ENCODE data around the gene LDAF1.
"Not testable (repeated sequence)": the region's sequence is repeated elsewhere in the genome, so short reads cannot be mapped to it uniquely, and the experiment has no call there.

LDAF1 gene

DNA sequence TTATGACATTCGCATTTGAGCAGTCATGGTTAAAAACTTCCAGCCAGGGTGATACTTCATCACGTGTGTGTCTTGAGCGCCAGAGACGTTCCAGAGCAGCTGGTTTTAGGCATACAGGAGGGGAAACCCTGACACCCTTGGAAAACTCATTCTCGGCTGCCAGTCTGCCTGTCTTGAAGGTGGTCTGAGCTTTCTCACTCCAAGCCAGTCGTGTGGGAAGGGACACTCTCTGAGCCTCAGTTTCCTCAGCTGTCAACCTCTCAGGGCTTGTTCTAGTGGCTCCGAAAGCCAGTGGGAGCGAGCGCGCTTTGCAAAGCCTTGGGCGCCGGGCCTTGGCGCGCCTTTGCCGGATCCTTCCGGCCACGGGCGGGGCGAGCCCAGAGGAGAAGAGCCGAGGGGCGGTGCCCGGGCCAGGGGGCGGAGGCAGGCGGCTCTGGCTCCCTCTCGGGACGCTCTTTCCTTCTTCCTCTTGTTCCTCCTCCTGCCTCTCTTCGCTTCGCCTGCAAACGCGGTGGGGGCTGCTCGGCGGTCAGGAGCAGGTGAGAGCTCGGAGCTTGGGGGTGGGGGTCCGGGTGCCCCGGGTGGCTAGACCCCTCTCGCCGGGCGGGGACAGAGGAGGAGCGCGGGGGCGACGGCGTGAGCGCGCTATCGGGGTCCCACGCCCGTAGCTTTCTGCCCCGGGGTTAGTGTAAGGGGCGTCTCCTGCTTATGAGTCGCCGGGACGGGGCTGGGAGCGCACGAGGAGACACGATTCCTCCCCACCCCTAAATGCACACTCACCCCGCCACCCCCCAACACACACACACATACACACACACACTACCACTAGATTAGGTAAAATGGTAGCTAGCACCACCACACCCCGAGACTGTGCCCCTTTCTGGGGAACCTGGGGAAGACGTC lies at the start of gene LDAF1:
Gene LDAF1, plus strand, starts transcription at position 467 of the 903 bp plus-strand sequence. CDS start 2,509 bp downstream, outside the sequence.
- peak; percentile 93 for DNase-seq (ENCODE audit: extremely low spot score)
- POLR2A ChIA-PET: interaction anchor here (0.7 kb wide), 1 partner anchor 362 kb away, joined by 3 read pairs; no protein-coding TSS in a partner anchor
- CTCF ChIA-PET: interaction anchor here (1.0 to 4.1 kb wide), 8 partner anchors 11 to 1524 kb away, joined by 3 to 16 read pairs (median 4); no protein-coding TSS in a partner anchor
- TF ChIP-seq, protein P1, sequence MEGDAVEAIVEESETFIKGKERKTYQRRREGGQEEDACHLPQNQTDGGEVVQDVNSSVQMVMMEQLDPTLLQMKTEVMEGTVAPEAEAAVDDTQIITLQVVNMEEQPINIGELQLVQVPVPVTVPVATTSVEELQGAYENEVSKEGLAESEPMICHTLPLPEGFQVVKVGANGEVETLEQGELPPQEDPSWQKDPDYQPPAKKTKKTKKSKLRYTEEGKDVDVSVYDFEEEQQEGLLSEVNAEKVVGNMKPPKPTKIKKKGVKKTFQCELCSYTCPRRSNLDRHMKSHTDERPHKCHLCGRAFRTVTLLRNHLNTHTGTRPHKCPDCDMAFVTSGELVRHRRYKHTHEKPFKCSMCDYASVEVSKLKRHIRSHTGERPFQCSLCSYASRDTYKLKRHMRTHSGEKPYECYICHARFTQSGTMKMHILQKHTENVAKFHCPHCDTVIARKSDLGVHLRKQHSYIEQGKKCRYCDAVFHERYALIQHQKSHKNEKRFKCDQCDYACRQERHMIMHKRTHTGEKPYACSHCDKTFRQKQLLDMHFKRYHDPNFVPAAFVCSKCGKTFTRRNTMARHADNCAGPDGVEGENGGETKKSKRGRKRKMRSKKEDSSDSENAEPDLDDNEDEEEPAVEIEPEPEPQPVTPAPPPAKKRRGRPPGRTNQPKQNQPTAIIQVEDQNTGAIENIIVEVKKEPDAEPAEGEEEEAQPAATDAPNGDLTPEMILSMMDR (IDR thresholded peaks at IDR 0.05; ENCODE audit: control extremely low read depth, extremely low read depth, low read depth, missing control alignments): no peak

DNA sequence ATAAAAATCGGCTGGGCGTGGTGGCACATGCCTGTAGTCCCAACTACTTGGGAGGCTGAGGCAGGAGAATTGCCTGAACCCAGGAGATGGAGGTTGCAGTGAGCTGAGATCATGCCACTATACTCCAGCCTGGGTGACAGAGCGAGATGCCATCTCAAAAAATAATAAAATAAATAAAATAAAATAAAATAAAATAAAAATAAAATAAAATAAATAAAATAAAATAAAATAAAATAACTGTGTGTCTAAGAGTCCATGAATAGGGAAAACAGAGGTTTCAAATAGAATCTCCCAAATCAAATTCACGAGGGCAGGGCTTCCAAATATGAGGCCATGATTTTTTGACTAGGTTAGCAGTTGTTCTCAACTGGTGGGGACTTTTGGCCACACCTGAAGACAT lies 42.9 kb upstream of the LDAF1 start:
- DNase-seq (ENCODE audit: extremely low spot score); CTCF ChIA-PET; POLR2A ChIA-PET: not testable (repeated sequence)

DNA sequence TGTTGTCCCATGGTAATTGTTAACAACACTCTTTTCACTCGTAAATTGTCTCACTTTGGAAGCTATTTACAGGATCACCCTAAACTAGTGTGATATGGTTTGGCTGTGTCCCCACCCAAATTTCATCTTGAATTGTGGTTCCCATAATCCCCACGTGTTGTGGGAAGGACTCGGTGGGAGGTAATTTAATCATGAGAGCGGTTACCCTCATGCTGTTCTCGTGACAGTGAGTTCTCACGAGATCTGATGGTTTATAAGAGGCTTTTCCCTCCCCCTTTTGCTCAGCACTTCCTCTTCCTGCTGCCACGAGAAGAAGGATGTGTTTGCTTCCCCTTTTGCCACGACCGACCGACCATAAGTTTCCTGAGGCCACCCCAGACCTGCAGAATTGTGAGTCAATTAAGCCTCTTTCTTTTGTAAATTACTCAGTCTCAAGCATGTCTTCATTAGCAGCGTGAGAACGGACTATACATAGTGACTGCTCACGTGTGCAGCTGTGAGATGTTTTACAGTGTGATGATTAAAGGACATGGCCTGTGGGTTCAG lies 42.3 kb upstream of the LDAF1 start:
- POLR2A ChIA-PET: no interaction called here
- DNase-seq (ENCODE audit: extremely low spot score): no peak
- TF ChIP-seq, protein P1 (IDR thresholded peaks at IDR 0.05; ENCODE audit: control extremely low read depth, extremely low read depth, low read depth, missing control alignments): no peak
- CTCF ChIA-PET: no interaction called here

DNA sequence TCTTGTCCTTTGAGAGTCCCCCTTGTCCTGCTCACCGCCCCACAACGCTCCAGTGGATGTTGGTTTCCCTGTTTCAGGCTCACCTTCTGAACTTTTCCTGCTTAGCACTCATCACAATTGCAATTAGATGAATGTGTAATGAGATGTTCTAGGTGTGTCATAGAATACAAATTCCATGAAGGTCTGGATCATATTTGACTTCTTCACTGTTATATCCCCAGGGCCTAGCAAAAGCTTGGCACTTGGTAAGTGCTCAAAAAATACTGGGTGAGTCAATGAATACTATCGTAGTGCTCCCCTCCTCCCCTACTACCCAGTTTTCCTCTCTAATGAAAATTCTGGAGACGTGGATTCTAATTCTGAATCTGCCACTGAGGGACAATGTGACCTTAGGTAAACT lies 40.9 kb upstream of the LDAF1 start:
- TF ChIP-seq, protein P1 (IDR thresholded peaks at IDR 0.05; ENCODE audit: control extremely low read depth, extremely low read depth, low read depth, missing control alignments): no peak
- CTCF ChIA-PET: no interaction called here
- no peak for DNase-seq (ENCODE audit: extremely low spot score)
- POLR2A ChIA-PET: no interaction called here

DNA sequence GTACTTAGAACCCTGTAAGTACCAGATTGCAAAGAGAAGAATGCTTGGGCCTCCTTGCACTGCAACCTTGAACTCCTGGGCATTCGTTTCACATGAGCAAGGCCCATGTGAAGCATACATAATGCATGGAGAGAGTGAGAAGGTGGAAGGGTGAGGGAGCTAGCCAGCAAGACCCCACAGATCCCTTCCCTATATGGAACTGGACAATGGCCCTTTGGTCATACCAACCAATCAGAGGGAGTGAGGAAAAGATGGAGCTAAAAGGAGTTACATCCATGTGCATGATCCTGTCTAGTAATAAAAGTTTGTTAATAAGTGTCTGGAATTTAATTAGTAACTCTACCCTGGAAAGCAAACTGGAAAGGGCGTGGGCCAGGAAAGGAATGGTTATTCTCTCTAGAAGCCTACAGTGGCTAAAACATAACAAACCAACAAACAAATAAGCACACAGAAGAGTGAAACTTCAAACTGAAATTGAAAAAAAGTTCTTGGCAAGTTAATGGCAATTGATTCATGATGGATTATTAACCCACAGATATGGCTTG lies 37.4 kb upstream of the LDAF1 start:
- ChIA-PET CTCF (interaction anchor here (1.4 kb wide), 1 partner anchor 10 kb away, joined by 4 read pairs; no protein-coding TSS in a partner anchor), POLR2A (no interaction called here)
- TF ChIP-seq, protein P1 (IDR thresholded peaks at IDR 0.05; ENCODE audit: control extremely low read depth, extremely low read depth, low read depth, missing control alignments): no peak
- no peak for DNase-seq (ENCODE audit: extremely low spot score)

DNA sequence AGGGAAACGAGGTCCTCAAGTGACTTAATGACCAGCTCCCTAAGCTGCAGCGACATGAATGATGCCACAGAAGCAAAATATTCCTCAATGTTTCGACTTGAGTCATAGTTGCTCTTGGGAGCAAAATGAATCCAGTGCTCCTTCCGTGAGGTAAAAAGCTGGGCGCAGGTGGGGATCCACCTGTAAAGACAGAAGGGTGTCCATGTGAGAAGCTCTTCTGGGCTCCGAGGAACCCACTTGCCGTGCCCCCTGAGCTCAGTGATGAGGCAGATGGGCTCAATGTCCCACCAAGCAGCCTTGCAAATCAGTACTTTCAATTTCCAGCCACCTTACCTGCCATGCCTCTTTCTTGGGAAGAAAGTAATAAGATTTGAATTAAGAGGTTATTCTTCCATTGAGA lies 33.3 kb upstream of the LDAF1 start:
- DNase-seq (ENCODE audit: extremely low spot score): no peak
- CTCF ChIA-PET: no interaction called here
- TF ChIP-seq, protein P1 (IDR thresholded peaks at IDR 0.05; ENCODE audit: control extremely low read depth, extremely low read depth, low read depth, missing control alignments): no peak
- POLR2A ChIA-PET: no interaction called here

DNA sequence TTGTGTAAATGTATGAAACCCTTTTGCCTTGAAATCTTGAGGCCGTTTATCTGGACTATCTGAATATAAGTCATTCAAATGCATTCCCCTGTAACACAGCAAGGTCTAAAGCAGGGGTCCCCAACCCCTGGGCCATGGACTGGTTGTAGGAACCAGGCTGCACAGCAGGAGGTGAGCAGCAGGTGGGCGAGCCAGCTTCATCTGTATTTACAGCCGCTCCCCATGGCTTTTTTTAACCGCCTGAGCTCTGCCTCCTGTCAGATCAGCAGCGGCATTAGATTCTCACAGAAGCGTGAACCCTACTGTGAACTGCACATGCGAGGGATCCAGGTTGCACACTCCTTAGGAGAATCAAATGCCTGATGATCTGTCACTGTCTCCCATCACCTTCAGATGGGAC lies 32.0 kb upstream of the LDAF1 start:
- CTCF ChIA-PET: interaction anchor here (1.6 kb wide), 1 partner anchor 43 kb away, joined by 3 read pairs; no protein-coding TSS in a partner anchor
- POLR2A ChIA-PET: no interaction called here
- TF ChIP-seq, protein P1 (IDR thresholded peaks at IDR 0.05; ENCODE audit: control extremely low read depth, extremely low read depth, low read depth, missing control alignments): no peak
- DNase-seq (ENCODE audit: extremely low spot score): no peak

Data from GM10248 (cell line).